Neuron (in vitro differentiated cells): ENCODE measurements around the gene FCHO2.
"Not testable (repeated sequence)": the region's sequence is repeated elsewhere in the genome, so short reads cannot be mapped to it uniquely, and the experiment has no call there.

Experiments used
- H2AFZ ChIP-seq: one replicate; pipeline ENCODE4 v1.6.1; 2013; ENCODE audit warnings: low read depth, mild to moderate bottlenecking, inconsistent platforms, low read length, moderate library complexity
- H3K27me3 ChIP-seq: one replicate; pipeline ENCODE4 v1.6.1; 2013; ENCODE audit warnings: low read length; ENCODE audit not compliant: insufficient read depth
- H3K36me3 ChIP-seq: one replicate; pipeline ENCODE4 v1.6.1; 2013; ENCODE audit warnings: low read length; ENCODE audit not compliant: insufficient read depth
- H3K4me1 ChIP-seq: one replicate; pipeline ENCODE4 v1.6.1; 2013; ENCODE audit warnings: low read length; ENCODE audit not compliant: insufficient read depth
- H3K4me3 ChIP-seq: 2 replicates; pipeline ENCODE4 v1.5.1; 2013; ENCODE audit warnings: mild to moderate bottlenecking, low read length, moderate library complexity
- H3K9me3 ChIP-seq: one replicate; pipeline ENCODE4 v1.6.1; 2013; ENCODE audit warnings: low read length

Gene FCHO2

DNA sequence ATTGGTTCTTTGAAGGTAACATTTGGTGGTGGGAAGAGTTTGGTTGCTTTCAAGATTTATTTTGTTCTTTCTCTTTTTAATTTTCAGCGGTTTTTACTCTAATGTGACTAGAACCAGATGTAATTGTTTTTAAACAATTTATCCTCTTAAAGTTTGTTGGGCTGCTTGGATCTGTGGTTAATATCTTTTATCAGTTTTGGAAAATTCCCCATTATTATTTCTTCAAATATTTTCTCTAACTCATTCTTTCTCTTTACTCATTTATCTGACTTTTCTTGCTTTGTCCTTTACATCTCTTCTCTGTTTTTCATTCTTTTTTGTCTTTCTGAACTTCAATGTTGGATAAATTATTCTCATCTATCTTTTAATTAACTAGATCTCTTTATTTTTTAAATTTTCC lies 29.9 kb downstream of the FCHO2 start:
- H3K9me3 ChIP-seq, result peaks cover 1% of the 10 kb centered on the region
- no peaks in the 10 kb centered on the region for H3K4me1 ChIP-seq
- H3K36me3 ChIP-seq, result no peaks in the 10 kb centered on the region
- no peak overlapping the region for H2AFZ ChIP-seq
- H3K27me3 ChIP-seq, result no peaks in the 10 kb centered on the region
- no peak overlapping the region for H3K4me3 ChIP-seq

- no peaks in the 10 kb centered on the region for H3K9me3 ChIP-seq
- no peak overlapping the region for H3K4me3 ChIP-seq
- H3K36me3 ChIP-seq, result peaks cover 6% of the 10 kb centered on the region
- H2AFZ ChIP-seq, result no peak overlapping the region
- no peaks in the 10 kb centered on the region for H3K27me3 ChIP-seq
- no peaks in the 10 kb centered on the region for H3K4me1 ChIP-seq
Observed at GRCh38 chr5:72988769-72989168, 32.9 kb downstream of the FCHO2 start.

DNA sequence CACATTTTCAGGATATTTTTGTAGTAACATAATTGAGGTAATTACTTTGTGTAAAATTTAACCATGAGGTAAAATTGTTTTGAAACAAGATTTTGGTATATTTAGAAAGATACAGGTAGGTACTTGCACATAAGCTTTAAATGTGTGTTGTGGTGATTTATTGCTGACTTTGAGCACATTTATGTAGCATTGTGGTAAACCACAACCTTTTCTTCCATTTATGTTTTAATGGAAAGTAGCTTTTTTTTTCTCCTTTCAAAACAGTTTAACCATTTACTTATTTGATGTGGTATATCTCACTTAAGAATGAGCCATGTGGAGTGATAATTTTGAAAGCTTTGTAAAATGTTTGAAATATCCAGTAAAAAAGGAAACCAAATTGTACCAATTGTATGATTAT lies 35.6 kb downstream of the FCHO2 start:
- no peak overlapping the region for H3K4me3 ChIP-seq
- peaks cover 6% of the 10 kb centered on the region for H3K36me3 ChIP-seq
- H2AFZ ChIP-seq, result no peak overlapping the region
- H3K27me3 ChIP-seq, result no peaks in the 10 kb centered on the region
- H3K4me1 ChIP-seq, result no peaks in the 10 kb centered on the region
- H3K9me3 ChIP-seq, result no peaks in the 10 kb centered on the region

DNA sequence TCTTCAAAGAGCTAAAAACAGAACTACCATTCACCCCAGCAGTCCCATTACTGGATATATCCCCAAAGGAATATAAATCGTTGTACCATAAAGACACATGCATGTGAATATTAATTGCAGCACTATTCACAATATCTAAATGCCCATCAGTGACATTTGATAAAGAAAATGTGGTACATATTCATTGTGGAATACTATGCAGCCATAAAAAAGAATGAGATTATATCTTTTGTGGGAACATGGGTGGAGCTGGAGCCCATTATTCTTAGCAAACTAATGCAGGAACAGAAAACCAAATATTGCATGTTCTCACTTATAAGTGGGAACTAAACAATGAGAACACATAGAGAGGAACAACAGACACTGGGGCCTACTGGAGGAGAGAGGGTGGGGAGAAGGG lies 38.7 kb downstream of the FCHO2 start:
- Histone ChIP-seq H3K9me3 (peaks cover 2% of the 10 kb centered on the region), H3K4me1 (no peaks in the 10 kb centered on the region), H3K36me3 (peaks cover 6% of the 10 kb centered on the region), H2AFZ (no peak overlapping the region), H3K4me3 (no peak overlapping the region), H3K27me3 (no peaks in the 10 kb centered on the region)

- Histone ChIP-seq H3K4me3 (no peak overlapping the region), H3K9me3 (peaks cover 2% of the 10 kb centered on the region), H2AFZ (no peak overlapping the region), H3K36me3 (no peaks in the 10 kb centered on the region), H3K27me3 (no peaks in the 10 kb centered on the region), H3K4me1 (no peaks in the 10 kb centered on the region)
Observed at GRCh38 chr5:72996632-72997031, 40.8 kb downstream of the FCHO2 start.

DNA sequence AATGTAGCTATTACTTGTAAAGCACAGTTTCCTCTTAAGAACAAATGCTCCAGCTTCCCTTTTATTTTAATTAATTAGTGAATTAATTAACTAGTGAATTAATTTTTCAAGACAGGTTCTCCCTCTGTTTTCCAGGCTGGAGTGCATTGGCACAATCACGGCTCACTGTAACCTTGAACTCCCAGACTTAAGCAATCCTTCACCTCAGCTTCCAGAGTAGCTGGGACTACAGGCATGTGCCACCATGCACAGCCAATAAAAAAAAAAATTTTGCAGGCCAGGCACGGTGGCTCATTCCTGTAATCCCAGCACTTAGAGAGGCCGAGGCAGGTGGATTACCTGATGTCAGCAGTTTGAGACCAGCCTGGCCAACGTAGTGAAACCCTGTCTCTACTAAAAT lies 44.1 kb downstream of the FCHO2 start:
- H2AFZ ChIP-seq, result no peak overlapping the region
- no peaks in the 10 kb centered on the region for H3K36me3 ChIP-seq
- H3K9me3 ChIP-seq, result peaks cover 2% of the 10 kb centered on the region
- no peaks in the 10 kb centered on the region for H3K4me1 ChIP-seq
- H3K27me3 ChIP-seq, result no peaks in the 10 kb centered on the region
- H3K4me3 ChIP-seq, result no peak overlapping the region

GRCh38 chr5:73005886-73006285 lies 50.0 kb downstream of the FCHO2 start:
- Histone ChIP-seq H3K4me1 (peaks cover 15% of the 10 kb centered on the region), H2AFZ (no peak overlapping the region), H3K4me3 (no peak overlapping the region), H3K27me3 (no peaks in the 10 kb centered on the region), H3K36me3 (no peaks in the 10 kb centered on the region), H3K9me3 (no peaks in the 10 kb centered on the region)

GRCh38 chr5:73007051-73007450 lies 51.2 kb downstream of the FCHO2 start:
- H3K4me1 ChIP-seq, result peaks cover 15% of the 10 kb centered on the region
- no peaks in the 10 kb centered on the region for H3K36me3 ChIP-seq
- no peak overlapping the region for H2AFZ ChIP-seq
- H3K4me3 ChIP-seq, result no peak overlapping the region
- no peaks in the 10 kb centered on the region for H3K27me3 ChIP-seq
- no peaks in the 10 kb centered on the region for H3K9me3 ChIP-seq

- Histone ChIP-seq H3K27me3 (no peaks in the 10 kb centered on the region), H3K4me1 (peaks cover 15% of the 10 kb centered on the region), H3K9me3 (no peaks in the 10 kb centered on the region), H2AFZ (no peak overlapping the region), H3K4me3 (no peak overlapping the region), H3K36me3 (no peaks in the 10 kb centered on the region)
Observed at GRCh38 chr5:73008831-73009230, 53.0 kb downstream of the FCHO2 start.

- not testable (repeated sequence) for H3K9me3 ChIP-seq, H3K36me3 ChIP-seq, H3K27me3 ChIP-seq, H2AFZ ChIP-seq, H3K4me3 ChIP-seq
- peaks cover 15% of the 10 kb centered on the region for H3K4me1 ChIP-seq
Observed at GRCh38 chr5:73011612-73012011, 55.8 kb downstream of the FCHO2 start.

- H3K36me3 ChIP-seq, result peaks cover 7% of the 10 kb centered on the region
- H3K4me1 ChIP-seq, result no peaks in the 10 kb centered on the region
- no peaks in the 10 kb centered on the region for H3K27me3 ChIP-seq
- H3K4me3 ChIP-seq, result no peak overlapping the region
- H2AFZ ChIP-seq, result no peak overlapping the region
- H3K9me3 ChIP-seq, result no peaks in the 10 kb centered on the region
Observed at GRCh38 chr5:73018892-73019291, 63.1 kb downstream of the FCHO2 start.

DNA sequence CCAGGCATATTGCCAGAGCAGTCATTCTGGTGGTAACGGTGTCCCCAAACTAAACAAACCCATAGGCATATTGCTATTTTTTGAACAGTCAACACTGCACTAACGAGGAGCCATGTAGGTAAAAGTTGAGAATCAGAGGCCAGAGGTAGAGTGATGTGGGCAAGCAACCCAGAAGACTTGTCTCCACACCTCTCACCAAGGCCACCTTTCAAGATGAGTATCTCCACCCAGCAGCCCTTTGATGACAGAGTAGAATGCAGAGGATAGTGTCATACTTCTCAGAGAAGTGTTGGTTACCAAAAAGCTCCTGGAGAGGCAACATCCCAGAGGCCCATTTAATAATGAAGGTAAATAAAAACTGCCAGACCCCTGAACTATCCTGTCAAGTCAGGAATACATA lies 63.9 kb downstream of the FCHO2 start:
- H3K4me1 ChIP-seq, result no peaks in the 10 kb centered on the region
- no peaks in the 10 kb centered on the region for H3K27me3 ChIP-seq
- no peak overlapping the region for H2AFZ ChIP-seq
- peaks cover 7% of the 10 kb centered on the region for H3K36me3 ChIP-seq
- no peaks in the 10 kb centered on the region for H3K9me3 ChIP-seq
- no peak overlapping the region for H3K4me3 ChIP-seq

DNA sequence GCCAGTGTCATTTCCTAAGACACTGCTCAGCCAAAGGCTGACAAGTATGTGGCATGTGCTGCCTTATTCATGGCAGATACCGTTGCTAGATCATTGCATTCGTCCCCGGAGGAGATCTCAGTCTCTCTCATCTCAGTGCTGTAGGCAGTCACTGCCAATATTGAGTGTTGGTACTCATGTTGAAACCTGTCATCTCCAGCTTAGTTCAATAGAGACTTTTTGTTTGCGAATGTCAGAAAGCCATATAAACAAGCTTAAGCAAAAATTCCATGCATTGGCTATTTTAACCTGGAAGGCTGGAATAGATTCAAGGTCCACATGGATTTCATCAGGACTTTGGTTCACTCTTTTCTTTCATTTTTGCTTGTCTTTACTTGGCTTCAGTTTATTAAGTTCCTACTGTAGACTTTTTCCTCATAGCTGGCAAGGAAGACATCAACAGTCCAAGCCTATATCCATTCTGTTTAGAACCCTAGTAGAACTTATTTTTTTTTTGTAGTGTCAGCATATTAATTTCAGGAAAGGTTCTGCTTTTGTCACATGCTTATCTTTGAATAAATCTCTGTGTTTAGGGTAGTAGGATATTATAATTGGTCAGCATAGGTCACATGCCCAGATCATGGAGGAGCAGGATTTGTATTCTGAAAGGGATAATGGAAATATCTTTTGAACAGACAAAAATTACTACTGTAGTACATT lies 66.8 kb downstream of the FCHO2 start:
- Histone ChIP-seq H3K36me3 (peaks cover 8% of the 10 kb centered on the region), H3K9me3 (no peaks in the 10 kb centered on the region), H3K4me3 (no peak overlapping the region), H3K4me1 (no peaks in the 10 kb centered on the region), H3K27me3 (no peaks in the 10 kb centered on the region), H2AFZ (no peak overlapping the region)

DNA sequence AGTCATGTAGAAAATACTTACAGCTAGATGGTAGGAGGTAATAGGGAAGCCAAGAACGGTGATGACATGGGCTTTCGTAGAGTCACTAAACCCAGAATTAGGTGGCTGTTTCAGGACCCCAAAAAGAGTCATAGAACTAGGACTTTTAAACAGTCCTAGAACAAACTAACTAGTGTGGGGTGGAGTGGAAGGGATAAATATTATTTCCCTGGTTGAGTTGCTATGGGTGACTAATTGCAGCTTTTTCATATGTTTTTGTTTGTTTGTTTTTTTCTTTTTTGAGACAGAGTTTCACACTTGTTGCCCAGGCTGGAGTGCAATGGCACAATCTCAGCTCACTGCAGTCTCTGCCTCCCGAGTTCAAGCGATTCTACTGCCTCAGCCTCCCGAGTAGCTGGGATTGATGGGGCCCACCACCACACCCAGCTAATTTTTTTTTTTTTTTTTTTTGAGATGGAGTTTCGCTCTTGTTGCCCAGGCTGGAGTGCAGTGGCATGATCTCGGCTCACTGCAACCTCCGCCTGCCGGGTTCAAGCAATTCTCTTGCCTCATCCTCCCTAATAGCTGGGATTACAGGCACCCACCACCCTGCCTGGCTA lies 69.2 kb downstream of the FCHO2 start:
- not testable (repeated sequence) for H2AFZ ChIP-seq, H3K36me3 ChIP-seq

More for the DNA sequence above, 69.2 kb downstream of the FCHO2 start:
- not testable (repeated sequence) for H3K27me3 ChIP-seq, H3K4me3 ChIP-seq, H3K4me1 ChIP-seq, H3K9me3 ChIP-seq
